GM21390 (cell line): Measurements from ENCODE around the gene OAS3.
"Not testable (repeated sequence)": the region's sequence is repeated elsewhere in the genome, so short reads cannot be mapped to it uniquely, and the experiment has no call there.

Source experiments
- ATAC-seq: cut with Tn5 transposase; IDR thresholded peaks from one replicate; pipeline ENCODE4 v1.9.1; 2021; ENCODE audit not compliant: unreplicated experiment

OAS3 gene

DNA sequence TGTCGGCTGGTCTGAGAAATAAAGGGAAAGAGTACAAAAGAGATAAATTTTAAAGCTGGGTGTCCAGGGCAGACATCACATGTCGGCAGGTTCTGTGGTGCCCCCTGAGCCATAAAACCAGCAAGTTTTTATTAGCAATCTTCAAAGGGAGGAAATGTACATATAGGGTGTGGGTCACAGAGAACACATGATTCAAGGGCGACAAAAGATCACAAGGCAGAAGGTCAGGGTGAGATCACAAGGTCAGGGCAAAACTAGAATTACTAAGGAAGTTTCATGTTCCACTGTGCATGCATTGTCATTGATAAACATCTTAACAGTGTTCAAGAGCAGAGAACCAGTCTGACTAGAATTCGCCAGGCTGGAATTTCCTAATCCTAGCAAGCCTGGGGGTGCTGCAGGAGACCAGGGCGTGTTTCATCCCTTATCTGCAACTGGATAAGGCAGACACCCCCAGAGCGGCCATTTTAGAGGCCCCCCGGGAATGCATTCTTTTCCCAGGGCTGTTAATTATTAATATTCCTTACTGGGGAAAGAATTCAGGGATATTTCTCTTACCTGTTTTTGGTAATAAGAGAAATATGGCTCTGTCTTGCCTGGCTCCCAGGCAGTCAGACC lies 11.7 kb upstream of the OAS3 start:
- not testable (repeated sequence) for ATAC-seq

DNA sequence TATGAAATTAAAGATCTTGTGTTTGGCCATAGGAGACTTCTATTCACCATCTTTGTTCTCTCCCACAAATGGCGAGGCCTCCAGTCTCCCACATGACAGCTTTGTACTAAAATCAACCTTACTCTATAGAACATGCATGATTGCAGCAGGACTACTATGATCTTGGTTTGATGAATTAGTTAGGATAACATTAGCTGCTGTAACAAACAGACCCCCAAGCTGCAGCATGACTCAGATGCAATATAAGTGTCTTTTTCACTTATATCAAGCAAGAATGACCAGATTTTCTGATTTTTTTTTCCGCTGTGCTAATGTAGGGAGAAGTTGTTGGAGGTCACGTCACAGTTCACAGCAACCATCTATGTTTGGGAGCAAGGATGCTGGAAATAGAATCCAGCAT lies 10.8 kb upstream of the OAS3 start:
- no peak for ATAC-seq

DNA sequence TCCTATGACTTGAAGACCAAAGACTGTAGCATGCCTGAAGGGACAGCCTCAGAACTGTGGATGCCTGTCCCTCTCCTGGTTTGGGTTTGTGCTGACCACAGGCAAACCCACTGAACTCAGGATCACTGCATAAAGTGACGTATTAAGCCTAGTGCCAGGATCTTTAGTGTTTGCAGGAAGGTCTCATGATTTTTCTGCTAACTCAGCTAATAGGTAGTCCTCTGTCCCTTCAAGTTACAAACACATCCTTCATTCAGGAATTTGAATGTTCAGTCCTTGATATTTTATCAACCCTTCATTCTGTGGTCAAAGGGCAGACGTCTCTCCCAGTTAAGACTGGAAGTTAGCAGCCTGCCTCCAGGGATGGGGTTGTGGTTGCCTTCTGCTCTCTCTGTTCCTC lies 10.3 kb upstream of the OAS3 start:
- ATAC-seq: no peak

DNA sequence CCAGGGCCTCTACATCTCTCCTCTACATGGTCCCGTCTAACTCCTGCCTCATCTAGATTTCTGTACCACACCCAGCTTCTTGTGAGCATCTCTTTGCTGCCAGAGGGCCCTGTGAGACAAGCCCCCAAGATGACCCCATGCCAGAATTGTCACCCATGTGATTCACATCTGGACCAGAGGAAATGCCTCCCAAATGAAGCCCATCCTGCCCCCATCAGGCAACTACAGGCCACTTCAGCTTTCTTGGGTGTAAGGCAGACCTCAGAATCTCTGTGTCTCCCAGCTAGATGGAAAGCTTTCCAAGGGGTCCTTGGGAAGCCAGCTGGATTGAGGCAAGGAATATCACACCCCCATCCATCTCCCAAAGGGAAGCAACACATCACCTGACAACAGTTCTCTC lies 9.3 kb upstream of the OAS3 start:
- no peak for ATAC-seq

DNA sequence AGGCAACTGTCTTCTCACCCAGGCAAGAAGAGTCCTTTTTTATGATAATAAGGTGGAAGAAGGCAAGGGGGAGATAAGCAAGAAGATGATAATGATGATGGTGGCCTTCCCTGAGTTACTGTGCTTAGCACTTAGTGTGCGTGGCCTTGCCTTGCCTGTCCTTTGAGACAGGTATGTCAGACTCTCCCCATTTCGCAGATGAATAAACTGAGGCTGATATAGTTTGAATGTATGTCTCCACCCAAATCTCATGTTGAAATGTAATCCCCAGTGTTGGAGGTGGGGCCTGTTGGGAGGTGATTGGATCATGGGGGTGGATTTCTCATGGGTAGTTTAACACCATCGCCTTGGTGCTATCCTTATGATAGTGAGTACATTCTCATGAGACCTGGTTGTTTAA lies 8.6 kb upstream of the OAS3 start:
- ATAC-seq: no peak

DNA sequence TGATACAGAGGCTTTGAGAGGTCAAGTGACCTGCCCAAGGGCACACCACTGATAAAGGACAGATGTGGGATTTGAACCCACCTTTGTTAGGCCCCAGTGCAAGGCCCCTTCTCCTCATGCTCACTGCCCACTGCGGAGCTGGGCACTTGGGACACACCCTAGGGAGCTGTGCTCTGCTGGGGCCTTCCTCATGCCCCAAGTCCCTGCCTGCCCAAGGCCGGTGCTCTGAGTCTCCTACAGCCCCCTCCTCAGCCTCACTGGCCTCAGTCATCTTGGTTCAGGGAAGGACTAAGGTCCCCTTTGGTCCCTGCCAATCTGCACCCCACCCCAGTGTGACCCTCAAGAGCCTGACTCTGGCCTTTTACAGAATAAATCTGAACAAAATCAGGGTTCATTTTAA lies 7.9 kb upstream of the OAS3 start:
- ATAC-seq: no peak

DNA sequence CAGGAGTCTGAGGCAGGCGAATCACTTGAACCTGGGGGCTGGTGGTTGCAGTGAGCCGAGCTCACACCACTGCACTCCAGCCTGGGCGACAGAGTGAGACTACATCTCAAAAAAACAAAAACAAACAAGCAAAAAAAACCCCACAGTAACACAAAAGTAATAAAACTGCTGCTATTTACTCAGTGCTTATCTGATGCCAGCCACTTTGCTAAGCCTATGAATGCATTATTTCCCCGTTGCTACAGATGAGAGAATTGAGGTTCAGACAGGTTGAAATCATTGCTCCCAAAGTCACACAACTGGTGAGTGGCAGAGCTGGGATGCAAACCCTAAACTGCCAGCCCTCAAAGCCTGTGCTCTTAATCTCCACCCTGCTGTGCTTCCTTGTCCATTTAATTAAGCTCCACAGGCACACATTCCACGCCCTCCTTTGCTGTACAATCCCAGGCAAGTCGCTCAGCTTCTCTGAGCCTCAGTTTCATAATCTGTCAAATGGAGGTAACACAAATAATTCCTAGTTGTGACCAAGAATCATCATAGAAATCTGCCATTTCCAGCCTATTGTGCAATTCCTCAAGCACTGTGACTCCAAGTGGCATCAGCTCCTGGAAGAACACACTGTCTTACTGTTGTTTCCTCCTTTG lies 5.7 kb upstream of the OAS3 start:
- ATAC-seq: no peak

DNA sequence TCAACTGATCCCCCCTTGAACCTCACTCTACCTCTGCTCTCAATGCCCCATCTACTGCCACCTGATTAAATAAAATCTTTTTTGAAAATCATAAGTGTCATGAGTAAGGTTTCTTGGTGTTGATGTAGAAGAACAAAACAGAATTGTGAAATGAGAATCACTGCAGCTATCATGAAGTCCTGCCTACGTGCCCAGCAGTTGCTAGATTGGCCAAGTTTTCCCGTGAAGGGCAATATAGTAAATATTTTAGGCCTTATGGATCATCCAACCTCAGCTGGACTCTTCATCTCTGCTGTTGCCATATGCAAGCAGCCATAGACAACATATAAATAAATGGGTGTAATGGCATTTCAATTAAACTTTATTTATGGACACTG lies 5.2 kb upstream of the OAS3 start:
- no peak for ATAC-seq

DNA sequence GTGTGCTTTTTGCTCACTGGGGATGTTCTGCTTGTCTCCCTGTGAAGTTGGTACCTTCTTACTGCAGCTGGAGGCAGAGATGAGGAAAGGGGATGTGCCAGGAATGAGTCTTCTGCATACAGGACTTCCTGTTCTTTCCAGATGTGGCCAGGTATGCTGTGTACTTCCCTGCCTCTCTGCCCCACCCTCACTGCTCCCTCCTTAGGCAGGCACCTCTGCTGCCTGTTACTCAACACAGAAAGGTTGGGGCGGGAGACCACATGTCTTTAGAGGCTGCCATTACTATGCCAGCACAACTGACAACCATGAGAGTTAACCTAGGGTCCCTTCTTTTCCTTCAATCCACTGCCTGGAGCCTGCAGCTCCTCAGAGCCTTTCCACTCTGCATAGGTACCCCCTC lies 2.0 kb upstream of the OAS3 start:
- no peak for ATAC-seq

DNA sequence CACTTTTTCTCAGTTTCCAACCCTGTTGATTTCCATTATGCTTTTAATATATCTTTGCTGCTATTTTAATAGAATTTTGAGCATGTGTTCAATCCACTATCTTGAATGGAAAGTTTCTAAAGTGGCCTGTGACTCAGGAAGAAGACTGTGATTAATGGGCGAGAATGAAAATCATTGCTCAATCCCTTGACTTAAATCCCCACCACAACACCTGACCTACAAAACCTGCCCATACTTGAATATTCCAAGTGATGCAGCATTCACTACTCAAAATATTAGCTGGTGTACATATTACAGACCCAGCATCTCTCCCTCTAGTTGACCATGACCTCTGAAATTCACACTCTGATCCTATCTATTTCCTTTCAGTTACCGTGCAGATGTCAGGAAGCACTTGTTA lies 1.3 kb upstream of the OAS3 start:
- no peak for ATAC-seq

DNA sequence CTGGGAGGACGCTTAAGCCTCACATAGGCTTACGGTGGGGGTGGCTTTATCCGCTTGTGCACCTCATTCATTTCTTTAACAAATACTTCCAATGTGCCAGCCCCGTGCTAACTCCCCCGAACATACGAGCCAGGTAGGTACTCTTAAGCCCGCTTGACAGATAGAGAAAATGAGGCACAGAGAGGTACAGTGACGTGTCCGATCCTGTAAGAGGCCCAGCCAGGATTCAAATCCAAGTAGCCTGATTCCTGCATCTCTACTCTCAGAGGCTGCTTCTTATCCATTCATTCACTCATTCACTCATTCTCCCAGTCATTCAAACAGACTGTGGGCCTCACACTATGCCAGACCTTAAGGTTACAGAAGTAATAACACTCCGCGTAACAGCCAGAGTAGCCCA lies 477 bp downstream of the OAS3 start:
- no peak for ATAC-seq

DNA sequence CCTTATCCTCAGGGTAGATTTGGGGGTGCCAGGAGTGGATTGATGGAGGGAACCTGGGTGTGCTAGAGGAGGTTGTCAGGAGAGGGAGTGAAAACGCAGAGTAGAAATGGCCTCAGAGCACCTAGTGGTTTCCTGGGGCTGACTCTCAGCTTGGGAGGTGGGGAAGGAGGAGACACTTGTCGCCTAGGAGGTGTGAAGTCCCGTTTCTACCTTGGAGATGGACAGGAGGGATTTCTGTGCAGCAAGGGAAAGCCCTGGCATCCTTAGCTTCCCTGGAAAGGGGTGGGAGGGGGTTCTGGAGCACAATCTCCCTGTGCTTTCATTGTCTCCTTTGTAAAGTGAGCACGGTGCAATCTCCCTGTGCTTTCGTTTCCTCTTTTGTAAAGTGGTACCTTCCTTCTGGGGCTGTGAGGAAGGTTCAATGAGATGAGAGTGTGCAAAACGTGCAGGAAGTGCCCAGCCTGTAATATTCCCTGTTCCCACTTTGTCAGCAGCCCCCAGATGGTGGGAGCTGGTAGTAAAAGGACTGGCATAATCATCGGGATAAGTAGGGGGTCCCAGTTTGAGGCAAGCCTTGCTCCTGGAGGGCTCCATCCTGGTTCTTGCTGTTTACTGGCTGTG lies 1.6 kb downstream of the OAS3 start:
- ATAC-seq: peak; percentile 72

DNA sequence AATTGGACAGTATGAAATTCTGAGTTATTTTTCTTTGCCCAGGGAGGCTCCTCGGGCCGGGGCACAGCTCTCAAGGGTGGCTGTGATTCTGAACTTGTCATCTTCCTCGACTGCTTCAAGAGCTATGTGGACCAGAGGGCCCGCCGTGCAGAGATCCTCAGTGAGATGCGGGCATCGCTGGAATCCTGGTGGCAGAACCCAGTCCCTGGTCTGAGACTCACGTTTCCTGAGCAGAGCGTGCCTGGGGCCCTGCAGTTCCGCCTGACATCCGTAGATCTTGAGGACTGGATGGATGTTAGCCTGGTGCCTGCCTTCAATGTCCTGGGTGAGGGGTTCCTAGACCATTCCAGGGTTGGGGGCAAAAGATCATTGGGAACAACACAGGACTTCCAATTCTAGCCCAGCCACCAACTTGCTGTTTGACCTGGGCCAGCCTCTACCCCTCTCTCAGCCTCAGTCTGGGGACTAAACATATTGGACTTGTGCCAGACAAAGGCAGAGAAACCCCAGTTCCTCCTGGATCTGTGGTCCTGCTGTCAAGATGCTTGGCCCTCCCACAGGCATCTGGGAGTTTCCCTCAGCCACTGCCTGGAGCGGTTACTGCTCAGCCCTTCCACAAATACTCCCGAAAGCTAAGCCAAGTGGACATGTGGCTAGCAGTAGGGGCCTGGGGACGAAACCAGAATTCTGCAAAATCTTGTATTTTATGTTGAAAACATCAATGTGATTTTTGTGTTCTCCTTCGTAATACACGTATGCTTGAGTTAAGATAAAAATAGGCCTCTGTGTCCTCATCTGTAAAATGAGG lies 3.5 kb downstream of the OAS3 start:
- no peak for ATAC-seq

DNA sequence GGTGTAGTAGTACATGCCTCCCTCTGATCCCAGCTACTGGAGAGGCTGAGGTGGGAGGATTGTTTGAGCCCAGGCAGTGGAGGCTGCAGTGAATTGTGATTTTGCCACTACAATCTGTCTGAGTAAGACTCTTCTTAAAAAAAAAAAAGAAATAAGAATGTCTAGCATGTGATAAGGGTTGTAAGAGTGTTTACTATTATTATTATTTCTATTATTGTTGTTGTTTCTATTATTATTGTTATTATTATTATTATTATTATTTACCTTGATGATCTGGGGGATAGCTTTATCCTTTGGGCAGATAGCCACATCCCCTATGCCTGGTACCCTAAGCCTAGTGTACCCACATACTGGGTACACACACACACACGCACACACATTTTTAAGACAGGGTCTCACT lies 4.3 kb downstream of the OAS3 start:
- no peak for ATAC-seq

DNA sequence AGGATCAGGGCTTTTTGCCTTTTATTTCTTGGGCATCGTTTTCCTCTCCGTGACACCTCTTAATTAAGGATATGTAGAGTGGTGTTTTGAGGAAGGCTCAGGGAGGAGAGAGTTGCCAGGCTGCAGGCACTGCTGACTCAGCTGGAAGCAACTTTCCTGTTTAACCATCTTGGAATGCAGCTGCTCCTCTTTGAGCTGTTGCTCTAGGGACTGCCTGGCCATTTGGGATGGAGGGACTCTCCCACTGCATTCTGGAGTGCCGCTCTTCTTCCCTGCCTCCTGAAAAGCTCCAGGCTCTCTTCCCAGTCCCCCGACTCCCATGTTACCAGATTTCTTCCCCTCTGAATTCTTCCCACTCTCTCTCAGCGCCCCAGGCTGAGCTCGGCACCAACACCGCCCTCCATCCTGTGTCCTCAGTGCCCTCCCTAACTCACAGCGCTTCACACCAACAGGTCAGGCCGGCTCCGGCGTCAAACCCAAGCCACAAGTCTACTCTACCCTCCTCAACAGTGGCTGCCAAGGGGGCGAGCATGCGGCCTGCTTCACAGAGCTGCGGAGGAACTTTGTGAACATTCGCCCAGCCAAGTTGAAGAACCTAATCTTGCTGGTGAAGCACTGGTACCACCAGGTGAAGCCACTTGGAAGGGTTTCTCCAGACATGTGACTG lies 5.9 kb downstream of the OAS3 start:
- no peak for ATAC-seq

DNA sequence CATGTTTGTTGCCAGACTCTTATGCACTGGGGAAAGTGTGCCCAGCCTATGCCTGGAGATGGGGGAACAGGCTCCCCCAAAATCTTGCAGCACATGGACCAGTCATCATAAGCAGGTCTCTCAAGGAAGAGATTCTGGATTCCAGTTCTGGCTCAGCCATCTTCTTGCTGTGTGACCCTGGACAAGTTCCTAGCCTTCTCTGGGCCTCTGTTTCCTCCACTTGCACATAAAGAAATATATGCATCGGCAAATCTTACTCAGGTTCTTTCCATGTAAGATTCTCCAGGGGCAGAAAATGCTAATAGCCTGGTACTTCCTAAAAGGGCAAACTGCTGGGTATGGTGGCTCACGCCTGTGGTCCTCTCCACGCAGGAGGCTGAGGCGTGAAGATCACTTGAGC lies 7.2 kb downstream of the OAS3 start:
- ATAC-seq: no peak

DNA sequence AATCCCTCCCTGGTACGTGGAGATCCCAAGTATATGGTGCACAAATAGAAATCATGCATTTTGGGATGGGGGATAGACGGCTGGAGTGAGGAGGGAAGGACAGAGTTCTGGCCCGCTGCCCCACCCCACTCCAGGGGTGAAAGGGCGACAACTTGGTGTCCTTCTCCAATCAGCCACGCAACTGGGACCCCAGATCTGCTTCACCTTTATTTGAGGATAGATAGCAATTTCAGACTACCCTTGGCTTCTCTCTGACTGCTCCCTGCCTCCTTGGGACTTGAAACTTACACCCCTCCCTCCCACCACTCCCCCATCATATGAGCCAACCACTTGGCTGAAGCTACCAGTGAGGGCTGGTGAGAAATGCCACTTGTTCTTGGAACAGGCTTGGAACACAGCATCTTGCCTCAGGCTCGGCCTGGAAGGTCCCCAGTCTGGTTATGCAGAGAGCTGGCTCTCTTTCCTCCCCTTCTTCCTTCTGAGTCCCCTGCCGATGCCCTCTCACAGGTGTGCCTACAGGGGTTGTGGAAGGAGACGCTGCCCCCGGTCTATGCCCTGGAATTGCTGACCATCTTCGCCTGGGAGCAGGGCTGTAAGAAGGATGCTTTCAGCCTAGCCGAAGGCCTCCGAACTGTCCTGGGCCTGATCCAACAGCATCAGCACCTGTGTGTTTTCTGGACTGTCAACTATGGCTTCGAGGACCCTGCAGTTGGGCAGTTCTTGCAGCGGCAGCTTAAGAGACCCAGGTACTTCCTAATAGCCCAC lies 8.1 kb downstream of the OAS3 start:
- ATAC-seq: no peak

DNA sequence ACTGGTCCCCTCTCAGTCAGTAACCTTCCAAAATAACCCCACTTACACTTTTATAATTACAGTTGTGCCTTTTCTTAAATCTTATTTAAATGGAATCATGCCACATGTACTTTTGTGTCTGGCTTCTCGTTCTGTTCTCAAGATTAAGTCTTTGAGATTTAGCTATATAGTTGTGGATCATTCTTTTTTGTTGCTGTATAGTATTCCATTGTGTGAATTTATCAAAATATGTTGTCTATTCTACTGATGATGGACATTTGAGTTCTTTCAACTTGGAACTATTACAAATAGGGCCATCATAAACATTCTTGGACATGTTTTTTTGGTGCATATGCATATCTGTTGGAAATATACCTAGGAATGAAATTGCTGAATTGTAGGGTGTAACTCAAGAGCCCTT lies 9.0 kb downstream of the OAS3 start:
- no peak for ATAC-seq

DNA sequence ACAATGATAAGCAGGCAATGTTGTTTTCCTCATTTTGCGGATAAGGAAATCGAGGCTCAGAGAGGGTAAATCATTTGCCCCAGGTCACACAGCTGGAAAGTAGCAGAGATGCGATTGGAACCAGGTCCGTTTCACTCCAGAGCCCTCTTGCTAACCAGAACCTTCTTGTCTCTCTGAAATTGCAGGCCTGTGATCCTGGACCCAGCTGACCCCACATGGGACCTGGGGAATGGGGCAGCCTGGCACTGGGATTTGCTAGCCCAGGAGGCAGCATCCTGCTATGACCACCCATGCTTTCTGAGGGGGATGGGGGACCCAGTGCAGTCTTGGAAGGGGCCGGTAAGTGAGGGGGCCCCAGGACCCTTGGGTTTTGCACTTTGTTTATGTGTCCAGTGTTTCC lies 9.5 kb downstream of the OAS3 start:
- ATAC-seq: no peak

DNA sequence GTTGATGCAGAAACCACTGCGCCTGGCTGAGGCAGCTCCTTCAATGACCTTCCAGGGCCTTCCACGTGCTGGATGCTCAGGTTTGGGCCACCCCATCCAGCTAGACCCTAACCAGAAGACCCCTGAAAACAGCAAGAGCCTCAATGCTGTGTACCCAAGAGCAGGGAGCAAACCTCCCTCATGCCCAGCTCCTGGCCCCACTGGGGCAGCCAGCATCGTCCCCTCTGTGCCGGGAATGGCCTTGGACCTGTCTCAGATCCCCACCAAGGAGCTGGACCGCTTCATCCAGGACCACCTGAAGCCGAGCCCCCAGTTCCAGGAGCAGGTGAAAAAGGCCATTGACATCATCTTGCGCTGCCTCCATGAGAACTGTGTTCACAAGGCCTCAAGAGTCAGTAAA lies 10.5 kb downstream of the OAS3 start:
- no peak for ATAC-seq

DNA sequence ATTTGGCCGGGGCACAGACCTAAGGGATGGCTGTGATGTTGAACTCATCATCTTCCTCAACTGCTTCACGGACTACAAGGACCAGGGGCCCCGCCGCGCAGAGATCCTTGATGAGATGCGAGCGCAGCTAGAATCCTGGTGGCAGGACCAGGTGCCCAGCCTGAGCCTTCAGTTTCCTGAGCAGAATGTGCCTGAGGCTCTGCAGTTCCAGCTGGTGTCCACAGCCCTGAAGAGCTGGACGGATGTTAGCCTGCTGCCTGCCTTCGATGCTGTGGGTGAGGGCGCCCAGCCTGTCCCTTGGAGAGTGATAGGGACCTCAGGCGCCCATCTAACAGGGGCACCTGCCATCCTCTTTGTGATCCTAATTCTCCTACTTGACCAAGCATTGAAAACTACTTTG lies 12.4 kb downstream of the OAS3 start:
- no peak for ATAC-seq
